Skin epidermis (tissue), 12 donors: ENCODE data around the gene MYO1B.
A peak's percentile ranks its signal among the peaks of the same experiment; 100 is the strongest.

ENCODE experiments used
- H3K27ac ChIP-seq, 21 experiments: fragments of 200-600 bp; sonication (generic) in 11 of 21; one replicate each; pipeline ENCODE4 v1.5.0; 2020; ENCODE audit warnings: mild to moderate bottlenecking in 3 of 21, inconsistent platforms in 2 of 21, moderate library complexity in 2 of 21
- H3K4me3 ChIP-seq, 7 experiments: fragments of 200-600 bp; sonication (generic) in 2 of 7; one replicate each; pipeline ENCODE4 v1.5.0; 2020; ENCODE audit warnings: inconsistent platforms in 2 of 7, mild to moderate bottlenecking in 2 of 7, moderate library complexity in 1 of 7

MYO1B gene

GRCh38 chr2:191252699-191253098, 7.5 kb downstream of the MYO1B start:
- Histone ChIP-seq H3K4me3 (no peak overlapping the region), H3K27ac (no peak overlapping the region)

- Histone ChIP-seq H3K27ac (no peak overlapping the region), H3K4me3 (no peak overlapping the region)
Observed at GRCh38 chr2:191253476-191253875, 8.3 kb downstream of the MYO1B start.

GRCh38 chr2:191255271-191255670, 10.1 kb downstream of the MYO1B start:
- Histone ChIP-seq H3K4me3 (no peak overlapping the region), H3K27ac (peak overlapping the region in 1 of 21 experiments; percentile 9)

- Histone ChIP-seq H3K27ac (no peak overlapping the region), H3K4me3 (no peak overlapping the region)
Observed at GRCh38 chr2:191255756-191256312, 10.6 kb downstream of the MYO1B start.

- H3K27ac ChIP-seq = no peak overlapping the region
- H3K4me3 ChIP-seq = no peak overlapping the region
Observed at GRCh38 chr2:191257934-191258333, 12.7 kb downstream of the MYO1B start.

- H3K4me3 ChIP-seq = no peak overlapping the region
- no peak overlapping the region for H3K27ac ChIP-seq
Observed at GRCh38 chr2:191258996-191259395, 13.8 kb downstream of the MYO1B start.

GRCh38 chr2:191262436-191262835, 17.2 kb downstream of the MYO1B start:
- H3K27ac ChIP-seq = no peak overlapping the region
- H3K4me3 ChIP-seq = no peak overlapping the region

GRCh38 chr2:191263050-191263449, 17.8 kb downstream of the MYO1B start:
- Histone ChIP-seq H3K27ac (peak overlapping the region in 1 of 21 experiments; percentile 16), H3K4me3 (no peak overlapping the region)

- Histone ChIP-seq H3K27ac (peak overlapping the region in 8 of 21 experiments; percentile 32 to 69 (median 53)), H3K4me3 (no peak overlapping the region)
Observed at GRCh38 chr2:191264647-191265081, 19.5 kb downstream of the MYO1B start.

GRCh38 chr2:191265311-191266170, 20.3 kb downstream of the MYO1B start:
- H3K4me3 ChIP-seq = no peak overlapping the region

GRCh38 chr2:191266201-191266600, 21.0 kb downstream of the MYO1B start:
- H3K27ac ChIP-seq = peak overlapping the region in 14 of 21 experiments; percentile 9 to 69 (median 30)

More at GRCh38 chr2:191265311-191266170, 20.3 kb downstream of the MYO1B start:
- peak overlapping the region in 17 of 21 experiments; percentile 9 to 69 (median 32) for H3K27ac ChIP-seq

GRCh38 chr2:191268596-191268995, 23.4 kb downstream of the MYO1B start:
- H3K4me3 ChIP-seq = no peak overlapping the region
- no peak overlapping the region for H3K27ac ChIP-seq

More at GRCh38 chr2:191266201-191266600, 21.0 kb downstream of the MYO1B start:
- no peak overlapping the region for H3K4me3 ChIP-seq

- no peak overlapping the region for H3K4me3 ChIP-seq
- H3K27ac ChIP-seq = peak overlapping the region in 3 of 21 experiments; percentile 7 to 42 (median 22)
Observed at GRCh38 chr2:191270306-191271161, 25.3 kb downstream of the MYO1B start.

- H3K4me3 ChIP-seq = no peak overlapping the region
Observed at GRCh38 chr2:191272064-191272463, 26.9 kb downstream of the MYO1B start.

GRCh38 chr2:191274413-191274815, 29.2 kb downstream of the MYO1B start:
- H3K27ac ChIP-seq = no peak overlapping the region
- no peak overlapping the region for H3K4me3 ChIP-seq

More at GRCh38 chr2:191272064-191272463, 26.9 kb downstream of the MYO1B start:
- H3K27ac ChIP-seq = no peak overlapping the region

- H3K4me3 ChIP-seq = no peak overlapping the region
- no peak overlapping the region for H3K27ac ChIP-seq
Observed at GRCh38 chr2:191276792-191277465, 31.7 kb downstream of the MYO1B start.

GRCh38 chr2:191280290-191280689, 35.1 kb downstream of the MYO1B start:
- H3K4me3 ChIP-seq = no peak overlapping the region
- no peak overlapping the region for H3K27ac ChIP-seq

GRCh38 chr2:191280834-191281756, 35.9 kb downstream of the MYO1B start:
- Histone ChIP-seq H3K4me3 (no peak overlapping the region), H3K27ac (no peak overlapping the region)
